ENCODE results near the gene SLAMF9.

- TF ChIP-seq CTCF (IDR thresholded peaks at IDR 0.05) (no peak), POLR2A (IDR thresholded peaks at IDR 0.05) (no peak)
These were observed 37.5 kb upstream of the SLAMF9 start for GRCh38 chr1:159991513-159991912.

All from thyroid gland (tissue), 4 donors.